ENCODE data around the gene CARNS1.

DNA sequence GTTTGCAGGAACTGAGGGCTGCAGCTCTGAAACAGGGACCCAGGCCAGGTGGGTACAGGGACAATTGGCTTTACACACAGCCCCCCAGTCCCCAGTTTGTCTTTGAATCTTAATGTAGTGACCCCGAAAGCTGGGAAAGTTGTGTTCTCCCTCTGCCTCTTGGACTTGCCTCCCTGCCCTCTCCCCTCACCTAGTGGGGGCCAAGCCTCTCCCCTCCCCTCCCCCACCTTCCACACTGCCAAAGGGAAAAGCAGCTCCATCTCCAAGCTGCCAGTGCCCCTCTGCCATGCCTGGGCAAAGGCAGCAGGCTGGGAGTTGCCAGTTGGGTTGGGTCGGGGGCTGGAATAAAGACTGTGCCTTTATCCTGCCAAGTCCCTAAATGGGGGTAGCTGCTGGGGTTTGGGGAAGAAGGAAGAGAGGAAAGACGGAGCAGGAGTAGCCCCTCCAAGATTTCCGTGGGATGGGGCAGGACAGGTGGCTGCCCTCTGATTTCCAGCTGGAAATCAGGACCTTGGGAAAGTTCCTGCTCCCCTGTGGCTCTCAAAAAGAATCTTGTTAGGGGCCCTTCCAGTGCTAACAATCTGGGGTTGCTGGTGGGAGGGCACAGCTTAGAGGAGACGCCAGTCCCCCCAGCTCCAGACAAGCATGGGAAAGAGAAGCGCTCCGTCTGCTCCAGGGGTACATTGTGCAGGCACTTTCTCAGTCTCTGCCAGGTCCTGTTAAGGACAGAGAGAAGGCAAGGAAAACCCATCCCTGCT, 39.2 kb upstream of the CARNS1 start:
- TF ChIP-seq, protein P1, sequence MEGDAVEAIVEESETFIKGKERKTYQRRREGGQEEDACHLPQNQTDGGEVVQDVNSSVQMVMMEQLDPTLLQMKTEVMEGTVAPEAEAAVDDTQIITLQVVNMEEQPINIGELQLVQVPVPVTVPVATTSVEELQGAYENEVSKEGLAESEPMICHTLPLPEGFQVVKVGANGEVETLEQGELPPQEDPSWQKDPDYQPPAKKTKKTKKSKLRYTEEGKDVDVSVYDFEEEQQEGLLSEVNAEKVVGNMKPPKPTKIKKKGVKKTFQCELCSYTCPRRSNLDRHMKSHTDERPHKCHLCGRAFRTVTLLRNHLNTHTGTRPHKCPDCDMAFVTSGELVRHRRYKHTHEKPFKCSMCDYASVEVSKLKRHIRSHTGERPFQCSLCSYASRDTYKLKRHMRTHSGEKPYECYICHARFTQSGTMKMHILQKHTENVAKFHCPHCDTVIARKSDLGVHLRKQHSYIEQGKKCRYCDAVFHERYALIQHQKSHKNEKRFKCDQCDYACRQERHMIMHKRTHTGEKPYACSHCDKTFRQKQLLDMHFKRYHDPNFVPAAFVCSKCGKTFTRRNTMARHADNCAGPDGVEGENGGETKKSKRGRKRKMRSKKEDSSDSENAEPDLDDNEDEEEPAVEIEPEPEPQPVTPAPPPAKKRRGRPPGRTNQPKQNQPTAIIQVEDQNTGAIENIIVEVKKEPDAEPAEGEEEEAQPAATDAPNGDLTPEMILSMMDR (IDR thresholded peaks at IDR 0.05) = no peak
- no peak for TF ChIP-seq POLR2A (IDR thresholded peaks at IDR 0.05)
